Neural cell (in vitro differentiated cells): ENCODE measurements around the gene SV2C.

Experiments used
- CTCF ChIP-seq: fragments of 450-650 bp; IDR thresholded peaks from 2 replicates; pipeline ENCODE4 v1.5.1; 2014; ENCODE audit warnings: antibody characterized with exemption, mild to moderate bottlenecking, moderate library complexity; ENCODE audit not compliant: poor library complexity, severe bottlenecking
- EZH2 ChIP-seq: fragments of 200-600, 300-800 bp; shearing (Covaris generic), sonication (generic); IDR thresholded peaks from 2 replicates; pipeline ENCODE4 v1.6.1; 2014; ENCODE audit warnings: antibody characterized with exemption, low read length, borderline replicate concordance, mild to moderate bottlenecking; ENCODE audit not compliant: insufficient read depth, poor library complexity, severe bottlenecking
- MXI1 ChIP-seq: fragments of 450-650 bp; conservative IDR thresholded peaks from 2 replicates; pipeline ENCODE4 v1.6.1; 2014; ENCODE audit warnings: antibody characterized with exemption, mild to moderate bottlenecking; ENCODE audit not compliant: poor library complexity, severe bottlenecking
- POLR2AphosphoS5 ChIP-seq: IDR thresholded peaks from 2 replicates; pipeline ENCODE4 v1.6.1; 2012
- RAD21 ChIP-seq: fragments of 450-650 bp; conservative IDR thresholded peaks from 2 replicates; pipeline ENCODE4 v1.6.1; 2014; ENCODE audit warnings: antibody characterized with exemption, mild to moderate bottlenecking, moderate library complexity
- REST ChIP-seq: IDR thresholded peaks from 2 replicates; pipeline ENCODE4 v1.6.1; 2012; ENCODE audit warnings: borderline replicate concordance
- SMC3 ChIP-seq: fragments of 450-650 bp; conservative IDR thresholded peaks from 2 replicates; pipeline ENCODE4 v1.6.1; 2014; ENCODE audit warnings: antibody characterized with exemption, mild to moderate bottlenecking, moderate library complexity; ENCODE audit not compliant: poor library complexity
- TAF1 ChIP-seq: IDR thresholded peaks from 2 replicates; pipeline ENCODE4 v1.6.1; 2012; ENCODE audit warnings: low read depth

- TF ChIP-seq CTCF = no peak
- TF ChIP-seq MXI1 = no peak
- no peak for TF ChIP-seq RAD21
- no peak for TF ChIP-seq EZH2
- TF ChIP-seq POLR2AphosphoS5 = no peak
- no peak for TF ChIP-seq SMC3
- TF ChIP-seq TAF1 = no peak
- no peak for TF ChIP-seq REST
Measured at GRCh38 chr5:76196886-76197489, 113.8 kb downstream of the SV2C start.
